GM18951 (cell line): ENCODE results near the gene RALB.
A peak's percentile ranks its signal among the peaks of the same experiment; 100 is the strongest.

Source experiments
- POLR2A ChIP-seq: IDR thresholded peaks from 4 replicates; pipeline ENCODE4 v1.6.1; 2011; ENCODE audit warnings: mild to moderate bottlenecking; ENCODE audit not compliant: insufficient read length, insufficient read depth; ENCODE audit errors: extremely low read depth
- in situ Hi-C: fragments of 300-500 bp; cut with MboI; formaldehyde crosslinking; loops from one replicate; pipeline ENCODE4 v1.12.0; 2022; ENCODE audit warnings: low sequenced_read_pairs, mixed read lengths, inconsistent platforms; ENCODE audit not compliant: unreplicated experiment

Gene RALB

GRCh38 chr2:120219766-120220165 lies 32.9 kb upstream of the RALB start:
- in situ Hi-C loops = no loop called here
- TF ChIP-seq POLR2A = no peak

DNA sequence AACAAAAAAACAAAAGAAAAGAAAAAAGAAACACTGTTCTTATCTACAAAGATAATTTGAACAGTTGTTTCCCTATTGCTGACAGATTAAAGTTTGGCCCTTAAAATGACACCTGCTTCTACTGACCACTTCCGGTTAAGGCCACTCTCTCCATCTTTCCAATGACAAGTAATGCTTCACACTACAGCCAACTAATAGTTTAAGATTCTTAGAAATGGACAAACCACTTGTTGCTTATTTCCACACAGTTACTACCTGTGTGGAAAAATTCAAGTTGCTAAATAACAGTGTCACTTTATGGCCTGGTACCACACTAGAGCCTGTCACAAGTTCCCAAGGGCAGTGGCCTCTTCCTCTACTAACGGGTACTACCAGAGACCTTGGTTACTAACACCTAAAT lies 31.9 kb upstream of the RALB start:
- no peak for TF ChIP-seq POLR2A

DNA sequence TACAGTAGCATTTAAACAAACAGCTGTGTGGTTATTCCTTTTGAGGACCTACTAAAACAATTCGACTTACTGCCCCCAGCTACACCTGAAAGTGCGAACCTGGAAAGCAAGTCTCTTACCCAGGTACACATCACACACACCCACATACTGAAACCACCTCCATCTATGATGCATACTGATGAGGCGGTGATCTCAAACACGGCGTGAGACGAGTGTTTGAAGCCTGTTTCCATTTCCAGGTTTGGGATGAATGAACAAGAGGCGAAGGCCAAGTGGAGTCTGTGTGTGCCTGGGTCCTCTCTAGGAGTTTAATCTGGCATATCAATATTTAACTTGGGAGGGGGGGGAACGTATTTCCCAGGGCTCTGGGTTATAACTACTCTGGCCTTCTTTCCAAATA lies 31.0 kb upstream of the RALB start:
- no peak for TF ChIP-seq POLR2A
- in situ Hi-C loops = no loop called here

More for the DNA sequence above, 31.9 kb upstream of the RALB start:
- in situ Hi-C loops = no loop called here

DNA sequence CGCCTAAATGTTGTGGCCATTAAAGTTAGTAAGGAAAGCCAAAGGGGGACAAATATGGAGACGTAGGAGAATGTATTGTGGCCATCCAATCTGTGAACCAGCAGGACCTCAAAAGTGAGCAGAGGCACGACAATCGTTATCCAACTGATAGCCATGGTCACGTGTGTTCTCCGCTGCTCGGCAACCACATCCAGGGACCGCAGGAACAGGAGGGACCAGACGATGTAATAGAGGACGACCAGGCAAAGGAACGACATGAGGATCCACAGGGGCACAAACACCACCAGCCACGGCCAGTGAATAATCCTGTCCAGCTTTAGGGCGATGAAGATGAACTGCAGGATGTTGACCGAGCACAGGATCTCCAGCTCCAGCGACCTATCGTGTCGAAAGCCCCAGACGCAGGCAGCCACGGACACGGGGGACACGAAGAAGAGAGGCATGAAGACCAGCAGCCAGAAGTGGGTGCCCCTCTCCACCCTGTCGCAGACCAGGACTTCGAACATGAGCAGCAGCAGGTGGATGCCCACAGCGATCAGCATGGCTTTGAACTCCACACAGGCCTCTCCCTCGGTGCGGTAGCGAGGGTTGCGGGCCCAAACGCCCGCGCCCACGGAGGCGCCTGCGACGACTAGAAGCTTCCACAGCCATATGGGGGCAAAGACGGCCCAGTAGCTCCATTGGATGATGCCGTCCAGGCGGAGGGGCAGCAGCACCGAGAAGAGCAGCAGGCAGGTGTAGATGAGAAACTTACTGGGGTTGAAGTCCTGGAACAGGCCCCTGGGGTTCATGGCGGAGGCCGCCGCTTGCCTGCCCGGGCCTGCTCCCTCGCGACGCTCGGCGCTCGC lies 30.2 kb upstream of the RALB start:
- in situ Hi-C loops = no loop called here
- TF ChIP-seq POLR2A = no peak

GRCh38 chr2:120223034-120223912 lies 29.4 kb upstream of the RALB start, which contains the start of gene TMEM185B:
Gene TMEM185B, minus strand, starts transcription at chr2:120223400. Its CDS starts 424 bp downstream, at chr2:120222976.
- peak; percentile 86 for TF ChIP-seq POLR2A
- in situ Hi-C loops = no loop called here

DNA sequence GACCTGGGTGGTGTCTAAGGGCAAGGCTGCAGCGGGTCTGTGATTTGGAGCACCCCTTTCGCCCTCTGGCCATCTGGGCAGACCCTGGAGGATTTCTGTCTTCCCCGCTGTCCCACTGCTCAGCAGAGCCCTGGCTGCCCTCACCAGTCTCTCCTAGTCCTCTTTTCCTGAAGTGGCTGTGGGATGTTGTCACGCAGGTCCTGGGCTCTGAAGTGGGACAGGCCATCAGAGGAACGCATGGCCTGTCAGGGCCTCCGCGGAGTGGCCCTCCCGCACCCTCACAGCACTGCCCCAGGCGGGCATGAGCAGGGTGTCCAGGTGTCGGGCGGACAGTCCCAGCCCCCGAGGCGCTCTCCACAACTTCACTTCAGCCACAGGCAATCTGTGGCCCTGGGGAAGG lies 28.4 kb upstream of the RALB start:
- in situ Hi-C loops = no loop called here
- no peak for TF ChIP-seq POLR2A

DNA sequence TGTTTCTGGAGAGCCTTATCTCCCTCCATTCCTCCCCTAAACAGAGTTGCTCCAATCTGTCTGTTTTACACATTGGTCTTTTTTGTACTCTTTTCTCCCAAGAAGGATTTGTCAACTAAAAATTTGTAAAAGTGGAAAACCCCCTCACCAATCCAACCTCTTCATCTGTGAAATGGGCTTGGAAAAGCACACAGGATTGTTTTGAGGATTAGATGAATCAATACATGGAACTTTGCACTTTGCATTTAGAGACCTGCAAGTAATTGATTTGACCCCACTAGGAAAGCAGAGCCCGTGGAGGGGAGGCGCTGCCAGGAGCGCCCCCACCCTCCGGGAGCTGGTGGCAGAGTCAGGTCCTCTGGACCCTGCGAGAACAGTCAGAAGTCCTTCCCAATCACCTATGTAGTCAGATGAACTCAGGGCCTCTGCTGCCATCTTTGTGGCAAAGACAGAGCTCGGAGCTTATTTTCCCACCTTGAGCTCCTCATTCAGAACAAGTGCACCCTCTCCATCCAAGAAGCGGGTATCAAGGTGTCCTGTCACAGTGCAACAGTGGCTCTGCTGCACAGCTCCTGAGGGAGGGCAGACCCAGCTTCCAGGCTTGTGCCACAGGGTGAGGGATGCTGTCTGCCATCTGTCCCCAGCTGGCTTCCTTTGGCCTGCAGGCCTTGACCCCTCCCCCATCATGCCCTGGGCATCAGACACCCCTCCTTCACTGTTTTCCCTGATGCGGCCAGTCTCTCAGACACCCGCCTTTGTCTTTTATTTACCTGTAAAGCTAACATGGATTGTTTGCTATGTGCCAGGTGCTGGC lies 27.7 kb upstream of the RALB start:
- in situ Hi-C loops = no loop called here
- no peak for TF ChIP-seq POLR2A

DNA sequence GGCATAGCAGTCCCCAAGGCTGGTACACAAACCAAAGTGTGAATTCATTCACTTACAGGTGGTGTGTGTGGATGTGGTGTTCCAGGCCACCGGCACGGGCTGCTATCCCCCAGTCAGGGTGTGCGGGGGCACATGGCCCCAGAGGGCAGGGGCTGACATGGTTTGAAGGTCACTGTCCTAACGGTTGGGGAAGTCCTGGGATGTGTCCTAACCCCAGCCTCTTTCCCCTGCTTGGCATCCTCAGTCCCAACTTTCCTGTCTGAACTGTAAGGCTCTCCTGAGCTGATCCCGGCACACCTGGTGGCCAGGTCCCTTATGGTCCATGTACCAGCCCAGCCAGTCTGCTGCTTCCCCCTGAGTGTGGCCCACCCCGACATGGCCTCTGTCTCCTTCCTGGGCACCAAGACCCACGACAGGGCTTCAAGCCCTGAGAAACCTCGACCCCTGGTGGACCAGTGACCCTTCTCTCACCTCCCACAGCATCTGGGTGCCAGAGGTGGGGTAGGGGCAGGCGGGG lies 27.0 kb upstream of the RALB start:
- in situ Hi-C loops = no loop called here
- TF ChIP-seq POLR2A = no peak

DNA sequence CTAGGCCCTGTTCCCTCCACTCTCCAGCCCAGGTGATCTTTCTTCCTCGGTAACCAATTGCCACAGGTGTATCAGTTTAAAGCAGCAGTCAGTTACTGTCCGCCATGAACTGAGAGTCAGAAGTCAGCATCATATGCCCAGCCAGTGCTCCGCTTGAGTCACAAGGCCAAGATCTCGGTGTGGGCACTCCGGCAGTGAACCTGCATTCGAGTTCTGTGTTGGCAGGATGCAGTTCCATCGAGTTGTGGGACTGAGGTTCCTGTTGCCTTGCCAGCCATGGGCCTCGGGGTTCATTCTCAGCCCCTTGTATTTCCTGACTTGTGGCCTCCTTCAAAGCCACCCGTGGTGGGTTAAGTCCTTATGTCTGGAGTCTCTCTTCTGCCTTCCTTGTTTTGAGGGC lies 26.3 kb upstream of the RALB start:
- TF ChIP-seq POLR2A = no peak
- in situ Hi-C loops = no loop called here

DNA sequence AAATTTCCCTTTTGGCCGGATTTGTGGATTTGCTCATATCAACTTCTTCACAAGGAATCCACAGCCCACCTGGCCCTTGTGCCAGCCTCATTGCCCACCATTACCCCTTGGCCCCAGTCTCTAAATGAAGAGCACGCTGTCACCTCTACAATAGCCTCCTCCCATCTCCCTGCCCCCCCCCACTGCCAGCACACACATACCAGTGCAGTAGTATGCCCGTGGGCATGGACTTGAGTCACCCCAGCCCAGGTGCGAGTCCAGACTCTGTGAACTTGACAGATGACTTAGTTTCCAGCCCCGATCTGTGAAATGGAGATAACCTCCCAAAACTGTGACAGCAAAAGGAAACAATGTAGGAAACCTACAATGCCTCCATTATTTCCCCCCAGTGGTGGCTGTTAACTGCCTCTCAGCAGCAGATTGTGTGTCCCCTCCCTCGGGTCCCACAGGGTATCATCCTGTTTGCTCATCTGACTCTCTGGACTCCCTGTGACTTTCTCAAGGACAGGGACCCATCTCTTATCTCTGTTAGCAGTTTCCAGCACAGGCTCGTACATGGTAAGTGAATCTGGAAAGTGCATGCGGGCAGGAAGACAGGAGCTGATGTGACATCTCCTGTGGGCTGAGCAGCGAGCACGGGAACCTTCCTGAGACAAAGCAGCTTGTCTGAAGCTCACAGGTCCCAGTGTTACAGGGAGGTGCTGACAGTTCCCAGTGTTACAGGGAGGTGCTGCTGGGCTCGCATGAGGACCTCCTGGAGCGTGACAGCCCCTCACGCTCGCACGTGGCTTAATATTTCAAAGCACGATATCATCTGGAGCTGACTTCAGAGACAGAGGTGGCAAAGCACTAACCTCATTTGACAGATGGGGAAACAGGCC lies 25.3 kb upstream of the RALB start:
- no peak for TF ChIP-seq POLR2A
- in situ Hi-C loops = no loop called here

DNA sequence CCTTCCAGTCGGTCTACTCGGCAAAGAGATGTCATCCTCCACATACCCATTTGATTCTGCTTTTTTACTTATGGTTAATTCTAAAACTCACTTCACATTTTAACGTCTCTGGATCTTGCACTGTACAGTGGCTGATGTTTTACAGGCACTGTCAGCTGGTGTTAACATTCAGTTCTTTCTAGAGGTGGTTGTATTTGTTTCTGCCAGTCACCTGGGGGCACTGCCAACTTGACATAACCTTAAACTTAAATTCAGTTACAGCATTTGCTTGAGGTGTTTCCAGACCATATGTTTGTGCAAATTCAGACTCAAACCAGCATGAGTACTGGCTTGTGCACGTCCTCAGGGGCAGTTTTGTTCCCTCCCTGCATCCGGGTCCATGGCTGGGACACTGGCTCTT lies 24.1 kb upstream of the RALB start:
- in situ Hi-C loops = no loop called here
- no peak for TF ChIP-seq POLR2A

- in situ Hi-C loops = no loop called here
- no peak for TF ChIP-seq POLR2A
Observed at GRCh38 chr2:120229341-120229740, 23.3 kb upstream of the RALB start.
